SK-N-SH (cell line): ENCODE measurements around the gene LKAAEAR1. TPM values are rescaled to one million over a fixed set of nuclear protein-coding genes. Genes with fewer than 3 reads are reported as not detected.
A peak's percentile ranks its signal among the peaks of the same experiment; 100 is the strongest.

Experiments
- CTCF ChIA-PET: fragments of 300-600, 350-600 bp; formaldehyde crosslinking; extraction: SDS; loops from one replicate; lab custom pipeline; 2021; lab: Yijun Ruan, JAX
- POLR2A ChIA-PET: fragments of 350-600 bp; sonication (Branson Sonifier 250); formaldehyde crosslinking; extraction: SDS; loops from one replicate; lab custom pipeline; 2020; ENCODE audit warnings: antibody characterized with exemption, inconsistent platforms; lab: Yijun Ruan, JAX
- DNase-seq: peaks from one replicate; pipeline ENCODE4 v3.0.0; 2012
- H2AFZ ChIP-seq: fragments of 200-600 bp; sonication (generic); 2 replicates; pipeline ENCODE4 v1.8.1; 2016; ENCODE audit warnings: antibody characterized with exemption, mild to moderate bottlenecking, low read depth
- H3F3A ChIP-seq: fragments of 200-600 bp; sonication (generic); replicated peaks from 2 replicates; pipeline ENCODE3; 2016; ENCODE audit warnings: antibody characterized with exemption, mild to moderate bottlenecking; ENCODE audit not compliant: insufficient read depth
- H3K27ac ChIP-seq, 2 experiments: fragments of 200-500 bp in 1 of 2; fragments of 200-600 bp in 1 of 2; sonication (Bioruptor generic) in 1 of 2; sonication (generic), shearing (Covaris generic) in 1 of 2; 2 replicates each; pipeline versions ENCODE4 v1.5.1 to v1.6.1; 2014 to 2016; ENCODE audit warnings: low read depth in 2 of 2, inconsistent platforms in 1 of 2, low read length in 1 of 2, mild to moderate bottlenecking in 1 of 2, mixed read lengths in 1 of 2
- H3K27me3 ChIP-seq: fragments of 200-600 bp; sonication (generic), shearing (Covaris generic); 2 replicates; pipeline ENCODE4 v1.6.1; 2016; ENCODE audit warnings: mixed run types; ENCODE audit not compliant: insufficient read depth
- H3K36me3 ChIP-seq, 2 experiments: fragments of 200-500 bp in 1 of 2; fragments of 200-600 bp in 1 of 2; sonication (Bioruptor generic) in 1 of 2; sonication (generic) in 1 of 2; replicated peaks in 1 of 2; 2 replicates each; pipeline versions ENCODE3 to v1.5.1; 2014 to 2016; ENCODE audit warnings: low read length in 1 of 2, mild to moderate bottlenecking in 1 of 2; ENCODE audit not compliant: insufficient read depth in 2 of 2, control insufficient read depth in 1 of 2
- H3K4me1 ChIP-seq, 2 experiments: fragments of 200-500 bp in 1 of 2; fragments of 200-600 bp in 1 of 2; sonication (Bioruptor generic) in 1 of 2; sonication (generic), shearing (Covaris generic) in 1 of 2; 2 replicates each; pipeline versions ENCODE4 v1.5.1 to v1.6.1; 2014 to 2016; ENCODE audit warnings: low read depth in 1 of 2, low read length in 1 of 2, mixed run types in 1 of 2; ENCODE audit not compliant: insufficient read depth in 2 of 2, control insufficient read depth in 1 of 2
- H3K4me2 ChIP-seq: fragments of 200-600 bp; sonication (generic), shearing (Covaris generic); 2 replicates; pipeline ENCODE4 v1.6.1; 2017; ENCODE audit warnings: mixed run types
- H3K4me3 ChIP-seq, 2 experiments: fragments of 200-500 bp in 1 of 2; fragments of 200-600 bp in 1 of 2; sonication (Bioruptor generic) in 1 of 2; sonication (generic), shearing (Covaris generic) in 1 of 2; 2 replicates each; pipeline versions ENCODE4 v1.5.1 to v1.8.1; 2014 to 2016; ENCODE audit warnings: low read depth in 2 of 2, inconsistent platforms in 1 of 2, low read length in 1 of 2, mild to moderate bottlenecking in 1 of 2, mixed read lengths in 1 of 2, moderate library complexity in 1 of 2
- H3K79me2 ChIP-seq: fragments of 200-600 bp; sonication (generic); 2 replicates; pipeline ENCODE4 v1.8.1; 2017; ENCODE audit warnings: mild to moderate bottlenecking; ENCODE audit not compliant: insufficient read depth
- H3K9ac ChIP-seq: fragments of 200-600 bp; sonication (generic); 2 replicates; pipeline ENCODE4 v1.6.1; 2017; ENCODE audit warnings: mixed run types
- H3K9me2 ChIP-seq: fragments of 200-600 bp; sonication (generic); 2 replicates; pipeline ENCODE4 v1.6.1; 2017; ENCODE audit warnings: mixed run types
- H3K9me3 ChIP-seq: fragments of 200-600 bp; sonication (generic); 2 replicates; pipeline ENCODE4 v1.6.1; 2017; ENCODE audit warnings: mixed run types, mild to moderate bottlenecking, moderate library complexity
- H4K20me1 ChIP-seq: fragments of 200-600 bp; sonication (generic); 2 replicates; pipeline ENCODE4 v1.6.1; 2017; ENCODE audit warnings: mild to moderate bottlenecking, mixed run types; ENCODE audit not compliant: insufficient read depth
- CTCF ChIP-seq: fragments of 200-600 bp; sonication (generic); IDR thresholded peaks from 2 replicates; pipeline ENCODE4 v1.6.1; 2017; ENCODE audit warnings: antibody characterized with exemption, mild to moderate bottlenecking, moderate library complexity
- ELF1 ChIP-seq: IDR thresholded peaks from 2 replicates; pipeline ENCODE4 v1.4.0; 2012
- EP300 ChIP-seq, 2 experiments: IDR thresholded peaks; 2 replicates each; pipeline versions ENCODE4 v1.4.0 to v1.6.1; 2012; ENCODE audit warnings: borderline replicate concordance in 1 of 2, low read depth in 1 of 2, low read length in 1 of 2
- FOSL2 ChIP-seq: IDR thresholded peaks from 2 replicates; pipeline ENCODE4 v1.4.0; 2012; ENCODE audit warnings: low read depth, mild to moderate bottlenecking, moderate library complexity, borderline replicate concordance
- GATA2 ChIP-seq: sonication (generic); formaldehyde crosslinking; IDR thresholded peaks from 2 replicates; pipeline ENCODE4 v1.5.0; 2020; ENCODE audit warnings: mild to moderate bottlenecking, missing genetic modification reagents
- IRF3 ChIP-seq: fragments of 150-350 bp; IDR thresholded peaks from 2 replicates; pipeline ENCODE4 v1.6.1; 2016; ENCODE audit warnings: mild to moderate bottlenecking, low read depth, low read length
- JUND ChIP-seq: IDR thresholded peaks from 2 replicates; pipeline ENCODE4 v1.4.0; 2012
- MAX ChIP-seq: IDR thresholded peaks from 2 replicates; pipeline ENCODE4 v1.4.0; 2012; ENCODE audit warnings: low read depth
- MXI1 ChIP-seq: IDR thresholded peaks from 2 replicates; pipeline ENCODE4 v1.6.1; 2012; ENCODE audit warnings: mild to moderate bottlenecking, low read depth, low read length, improper control_type of control experiment
- PBX3 ChIP-seq: IDR thresholded peaks from 2 replicates; pipeline ENCODE4; 2012
- POLR2AphosphoS5 ChIP-seq: IDR thresholded peaks from 2 replicates; pipeline ENCODE4 v1.6.1; 2012; ENCODE audit warnings: low read depth, low read length
- RAD21 ChIP-seq: IDR thresholded peaks from 2 replicates; pipeline ENCODE4 v1.6.1; 2012; ENCODE audit warnings: mild to moderate bottlenecking, low read length
- SIN3A ChIP-seq: IDR thresholded peaks from 2 replicates; pipeline ENCODE4 v1.6.1; 2012; ENCODE audit warnings: low read depth, mild to moderate bottlenecking, low read length, moderate library complexity, borderline replicate concordance
- SMC3 ChIP-seq: IDR thresholded peaks from 2 replicates; pipeline ENCODE4 v1.6.1; 2012; ENCODE audit warnings: low read depth, low read length, improper control_type of control experiment
- TAF1 ChIP-seq: IDR thresholded peaks from 2 replicates; pipeline ENCODE4 v1.6.1; 2012; ENCODE audit warnings: low read depth, mild to moderate bottlenecking, low read length, moderate library complexity, borderline replicate concordance
- TCF12 ChIP-seq: IDR thresholded peaks from 2 replicates; pipeline ENCODE4 v1.4.0; 2012
- TEAD4 ChIP-seq: IDR thresholded peaks from 2 replicates; pipeline ENCODE4 v1.4.0; 2012; ENCODE audit warnings: mild to moderate bottlenecking, borderline replicate concordance; ENCODE audit not compliant: insufficient read depth
- USF1 ChIP-seq: IDR thresholded peaks from 2 replicates; pipeline ENCODE4 v1.4.0; 2012; ENCODE audit warnings: low read depth, borderline replicate concordance
- WGBS: methylation state at CpG from one replicate; pipeline ENCODE4 v1.1.6; 2017; ENCODE audit warnings: low lambda C conversion rate; 5-methylcytosine and 5-hydroxymethylcytosine counted together
- polyA plus RNA-seq, 3 experiments: library from polyadenylated mRNA; depleted of rRNA; stranded (reverse); fragments of >200 nt; gene quantifications; 2 replicates each; pipeline ENCODE4 v1.2.3, GENCODE V29; 2012

The LKAAEAR1 gene
- polyA plus RNA-seq, 1 of the 3 experiments (the other 2 are of a cell fraction) = 0.71 TPM

GRCh38 chr20:64053841-64054661, 30.1 kb downstream of the LKAAEAR1 start:
- WGBS = 75% methylated on average over 14 of the region's 17 CpGs
- Histone ChIP-seq H4K20me1 (no peaks in the 10 kb centered on the region), H3K27ac (no peak overlapping the region), H3K9me3 (no peaks in the 10 kb centered on the region), H2AFZ (no peak overlapping the region)
- DNase-seq = peak; percentile 79
- CTCF ChIA-PET = interaction anchor here (0.6 to 7.8 kb wide), 10 partner anchors 9 to 74 kb away, joined by 3 to 85 read pairs (median 3); partner anchors contain the start of genes RGS19 and TCEA2
- TF ChIP-seq SIN3A (no peak), ELF1 (no peak), JUND (no peak), SMC3 (peak; percentile 29; the same call in 1 of the 2 replicates), RAD21 (peak; percentile 39), CTCF (peak; percentile 32), MXI1 (0 out of 2 replicates have a peak, but pooled peaks have one; percentile 27)
- TF ChIP-seq, all 33 proteins: peak for 4
- no peaks in the 10 kb centered on the region for H3K36me3 ChIP-seq
- no peaks in the 10 kb centered on the region for H3F3A ChIP-seq
- H3K9me2 ChIP-seq = no peaks in the 10 kb centered on the region
- no peak overlapping the region for H3K4me2 ChIP-seq
- H3K79me2 ChIP-seq = no peaks in the 10 kb centered on the region
- POLR2A ChIA-PET = interaction anchor here (1.0 to 1.2 kb wide), 2 partner anchors 9 kb away, joined by 3 read pairs; partner anchors contain the start of gene TCEA2
- H3K4me3 ChIP-seq = no peak overlapping the region
- H3K9ac ChIP-seq = no peak overlapping the region
- H3K27me3 ChIP-seq = peaks cover 6% of the 10 kb centered on the region; the same call in 1 of the 2 replicates
- H3K4me1 ChIP-seq = peaks cover 0 to 10% of the 10 kb centered on the region in 2 experiments; a peak in 1 of 4 replicates

GRCh38 chr20:64052987-64053840, 31.0 kb downstream of the LKAAEAR1 start:
- Histone ChIP-seq H3K4me1 (peaks cover 0 to 10% of the 10 kb centered on the region in 2 experiments; a peak in 1 of 4 replicates), H3K4me3 (no peak overlapping the region), H2AFZ (no peak overlapping the region), H3K9me3 (no peaks in the 10 kb centered on the region), H3K9ac (no peak overlapping the region), H3K36me3 (no peaks in the 10 kb centered on the region), H3K4me2 (no peak overlapping the region), H3K27ac (no peak overlapping the region), H3K27me3 (peaks cover 11% of the 10 kb centered on the region), H3K9me2 (no peaks in the 10 kb centered on the region), H3F3A (no peaks in the 10 kb centered on the region), H3K79me2 (no peaks in the 10 kb centered on the region), H4K20me1 (no peaks in the 10 kb centered on the region)
- no peak for DNase-seq
- POLR2A ChIA-PET = interaction anchor here (1.0 kb wide), 1 partner anchor 10 kb away, joined by 3 read pairs; the partner anchor contains the start of gene TCEA2
- TF ChIP-seq TEAD4 (no peak), MAX (no peak), USF1 (no peak), POLR2AphosphoS5 (no peak), PBX3 (no peak), MXI1 (no peak), EP300 (IDR thresholded peaks at IDR 0.05; ENCODE audit: borderline replicate concordance in 1 of 2, low read depth in 1 of 2, low read length in 1 of 2) (no peak), JUND (no peak), TAF1 (no peak), FOSL2 (no peak), GATA2 (CRISPR knock-in tag) (no peak), IRF3 (no peak), TCF12 (no peak)
- CTCF ChIA-PET = interaction anchor here (0.6 to 7.8 kb wide), 8 partner anchors 9 to 73 kb away, joined by 3 to 85 read pairs (median 6); partner anchors contain the start of genes RGS19 and TCEA2
- 90% methylated on average over 23 of the region's 33 CpGs for WGBS
